Ishikawa (cell line): Measurements from ENCODE around the gene FADS2.

Experiments used
- CEBPB ChIP-seq: IDR thresholded peaks from 2 replicates; pipeline ENCODE4 v1.6.1; 2012
- CREB1 ChIP-seq: IDR thresholded peaks from 2 replicates; pipeline ENCODE4 v1.6.1; 2012; ENCODE audit warnings: low read depth
- EGR1 ChIP-seq: IDR thresholded peaks from 2 replicates; pipeline ENCODE4 v1.6.1; 2012
- EP300 ChIP-seq: IDR thresholded peaks from 2 replicates; pipeline ENCODE4 v1.6.1; 2012; ENCODE audit warnings: borderline replicate concordance
- FOXM1 ChIP-seq: IDR thresholded peaks from 2 replicates; pipeline ENCODE4 v1.6.1; 2012; ENCODE audit warnings: low read depth, borderline replicate concordance
- NFIC ChIP-seq: IDR thresholded peaks from 2 replicates; pipeline ENCODE4 v1.6.1; 2012
- RAD21 ChIP-seq: IDR thresholded peaks from 2 replicates; pipeline ENCODE4 v1.6.1; 2012; ENCODE audit warnings: low read depth
- TAF1 ChIP-seq: IDR thresholded peaks from 2 replicates; pipeline ENCODE4 v1.6.1; 2012; ENCODE audit warnings: low read depth, mild to moderate bottlenecking
- TCF12 ChIP-seq: IDR thresholded peaks from 2 replicates; pipeline ENCODE4 v1.6.1; 2012; ENCODE audit warnings: low read depth
- TEAD4 ChIP-seq: IDR thresholded peaks from 2 replicates; pipeline ENCODE4 v1.6.1; 2012
- YY1 ChIP-seq: IDR thresholded peaks from 2 replicates; pipeline ENCODE4 v1.6.1; 2012; ENCODE audit warnings: low read depth
- ZBTB7A ChIP-seq: IDR thresholded peaks from 2 replicates; pipeline ENCODE4 v1.6.1; 2012; ENCODE audit warnings: low read depth
- TF ChIP-seq, protein P1 (sequence below): IDR thresholded peaks from 2 replicates; pipeline ENCODE4 v1.6.1; 2012
- TF ChIP-seq, protein P2 (sequence below): IDR thresholded peaks from 2 replicates; pipeline ENCODE4 v1.6.1; 2012
- TF ChIP-seq, protein P3 (sequence below): IDR thresholded peaks from 2 replicates; pipeline ENCODE4 v1.6.1; 2012; ENCODE audit warnings: low read depth, mild to moderate bottlenecking

The FADS2 gene

DNA sequence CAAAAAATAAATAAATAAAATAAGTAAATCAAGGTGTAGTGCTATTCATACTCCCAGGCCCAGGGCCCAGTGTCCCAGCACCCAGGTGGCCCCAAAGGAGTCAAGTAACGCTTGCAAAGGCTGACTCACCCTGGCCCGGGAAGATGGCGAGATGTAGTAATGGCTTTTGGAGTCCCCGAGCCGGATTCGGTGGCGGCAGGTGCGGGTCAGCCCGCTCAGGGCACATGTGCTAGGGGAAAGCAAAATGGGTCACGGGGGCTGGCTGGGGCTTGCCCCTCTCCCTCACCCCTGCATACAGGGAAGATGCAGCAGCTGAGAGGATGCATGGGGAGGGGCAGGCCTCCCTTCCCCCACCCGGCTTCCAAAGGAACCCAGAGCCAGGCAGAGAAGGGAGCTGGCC is 74.2 kb downstream of the FADS2 start:
- no peak for TF ChIP-seq CREB1
- TF ChIP-seq NFIC = no peak
- no peak for TF ChIP-seq YY1
- TF ChIP-seq TAF1 = no peak
- no peak for TF ChIP-seq CEBPB

DNA sequence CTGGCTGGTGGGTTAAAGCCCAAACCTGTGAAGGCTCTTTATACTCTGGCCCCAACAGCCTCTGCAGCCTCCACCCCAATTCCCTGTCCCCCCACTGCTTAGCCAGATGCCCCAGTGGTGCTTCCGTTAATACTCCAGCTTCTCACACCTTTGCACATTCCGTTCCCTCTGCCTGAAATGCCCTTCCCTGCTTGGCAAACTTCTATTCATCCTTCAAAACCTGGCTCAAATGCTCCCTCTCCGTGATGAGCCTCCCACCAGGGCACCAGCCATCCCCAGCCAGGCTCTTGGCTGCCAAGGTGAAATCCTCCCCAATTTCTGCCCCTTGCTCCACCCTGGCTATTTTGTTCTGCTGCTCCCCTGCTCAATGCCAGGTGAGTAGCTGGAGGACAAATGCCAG is 75.7 kb downstream of the FADS2 start:
- TF ChIP-seq TEAD4 (no peak), ZBTB7A (no peak), CREB1 (no peak), EGR1 (no peak), CEBPB (no peak), YY1 (no peak), NFIC (no peak), EP300 (no peak), TCF12 (no peak), RAD21 (no peak), FOXM1 (no peak), TAF1 (no peak)
- TF ChIP-seq, protein P1, sequence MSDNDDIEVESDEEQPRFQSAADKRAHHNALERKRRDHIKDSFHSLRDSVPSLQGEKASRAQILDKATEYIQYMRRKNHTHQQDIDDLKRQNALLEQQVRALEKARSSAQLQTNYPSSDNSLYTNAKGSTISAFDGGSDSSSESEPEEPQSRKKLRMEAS = no peak
- TF ChIP-seq, protein P2, sequence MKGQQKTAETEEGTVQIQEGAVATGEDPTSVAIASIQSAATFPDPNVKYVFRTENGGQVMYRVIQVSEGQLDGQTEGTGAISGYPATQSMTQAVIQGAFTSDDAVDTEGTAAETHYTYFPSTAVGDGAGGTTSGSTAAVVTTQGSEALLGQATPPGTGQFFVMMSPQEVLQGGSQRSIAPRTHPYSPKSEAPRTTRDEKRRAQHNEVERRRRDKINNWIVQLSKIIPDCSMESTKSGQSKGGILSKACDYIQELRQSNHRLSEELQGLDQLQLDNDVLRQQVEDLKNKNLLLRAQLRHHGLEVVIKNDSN = no peak
- TF ChIP-seq, protein P3, sequence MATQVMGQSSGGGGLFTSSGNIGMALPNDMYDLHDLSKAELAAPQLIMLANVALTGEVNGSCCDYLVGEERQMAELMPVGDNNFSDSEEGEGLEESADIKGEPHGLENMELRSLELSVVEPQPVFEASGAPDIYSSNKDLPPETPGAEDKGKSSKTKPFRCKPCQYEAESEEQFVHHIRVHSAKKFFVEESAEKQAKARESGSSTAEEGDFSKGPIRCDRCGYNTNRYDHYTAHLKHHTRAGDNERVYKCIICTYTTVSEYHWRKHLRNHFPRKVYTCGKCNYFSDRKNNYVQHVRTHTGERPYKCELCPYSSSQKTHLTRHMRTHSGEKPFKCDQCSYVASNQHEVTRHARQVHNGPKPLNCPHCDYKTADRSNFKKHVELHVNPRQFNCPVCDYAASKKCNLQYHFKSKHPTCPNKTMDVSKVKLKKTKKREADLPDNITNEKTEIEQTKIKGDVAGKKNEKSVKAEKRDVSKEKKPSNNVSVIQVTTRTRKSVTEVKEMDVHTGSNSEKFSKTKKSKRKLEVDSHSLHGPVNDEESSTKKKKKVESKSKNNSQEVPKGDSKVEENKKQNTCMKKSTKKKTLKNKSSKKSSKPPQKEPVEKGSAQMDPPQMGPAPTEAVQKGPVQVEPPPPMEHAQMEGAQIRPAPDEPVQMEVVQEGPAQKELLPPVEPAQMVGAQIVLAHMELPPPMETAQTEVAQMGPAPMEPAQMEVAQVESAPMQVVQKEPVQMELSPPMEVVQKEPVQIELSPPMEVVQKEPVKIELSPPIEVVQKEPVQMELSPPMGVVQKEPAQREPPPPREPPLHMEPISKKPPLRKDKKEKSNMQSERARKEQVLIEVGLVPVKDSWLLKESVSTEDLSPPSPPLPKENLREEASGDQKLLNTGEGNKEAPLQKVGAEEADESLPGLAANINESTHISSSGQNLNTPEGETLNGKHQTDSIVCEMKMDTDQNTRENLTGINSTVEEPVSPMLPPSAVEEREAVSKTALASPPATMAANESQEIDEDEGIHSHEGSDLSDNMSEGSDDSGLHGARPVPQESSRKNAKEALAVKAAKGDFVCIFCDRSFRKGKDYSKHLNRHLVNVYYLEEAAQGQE = no peak

DNA sequence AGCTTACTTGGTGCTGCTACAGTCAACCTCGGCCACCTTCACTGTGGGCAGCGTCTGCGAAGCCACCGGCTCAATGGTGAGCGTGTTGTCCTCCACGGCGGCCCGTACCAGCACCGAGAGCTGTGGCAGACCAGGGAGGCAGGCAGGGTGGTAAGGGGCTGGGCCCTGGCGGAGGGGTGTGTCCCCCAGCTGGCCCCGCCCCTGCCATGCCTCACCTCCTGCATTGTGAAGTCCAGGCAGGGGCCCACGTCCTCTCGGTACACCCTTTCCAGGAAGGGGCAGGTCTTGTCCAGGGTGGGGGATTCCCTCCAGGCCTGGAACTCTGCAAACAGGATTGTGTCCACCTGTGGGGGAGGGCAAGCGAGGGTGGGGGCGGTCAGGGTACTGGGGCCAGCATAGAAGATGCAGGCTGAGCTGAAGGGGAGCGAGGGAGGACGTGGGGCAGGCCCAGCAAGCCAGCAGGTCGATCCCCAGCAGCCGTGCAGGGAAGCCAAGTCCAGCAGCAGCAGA is 76.5 kb downstream of the FADS2 start:
- TF ChIP-seq NFIC (no peak), FOXM1 (no peak), CREB1 (no peak), CEBPB (no peak)
- TF ChIP-seq, protein P3 = no peak

DNA sequence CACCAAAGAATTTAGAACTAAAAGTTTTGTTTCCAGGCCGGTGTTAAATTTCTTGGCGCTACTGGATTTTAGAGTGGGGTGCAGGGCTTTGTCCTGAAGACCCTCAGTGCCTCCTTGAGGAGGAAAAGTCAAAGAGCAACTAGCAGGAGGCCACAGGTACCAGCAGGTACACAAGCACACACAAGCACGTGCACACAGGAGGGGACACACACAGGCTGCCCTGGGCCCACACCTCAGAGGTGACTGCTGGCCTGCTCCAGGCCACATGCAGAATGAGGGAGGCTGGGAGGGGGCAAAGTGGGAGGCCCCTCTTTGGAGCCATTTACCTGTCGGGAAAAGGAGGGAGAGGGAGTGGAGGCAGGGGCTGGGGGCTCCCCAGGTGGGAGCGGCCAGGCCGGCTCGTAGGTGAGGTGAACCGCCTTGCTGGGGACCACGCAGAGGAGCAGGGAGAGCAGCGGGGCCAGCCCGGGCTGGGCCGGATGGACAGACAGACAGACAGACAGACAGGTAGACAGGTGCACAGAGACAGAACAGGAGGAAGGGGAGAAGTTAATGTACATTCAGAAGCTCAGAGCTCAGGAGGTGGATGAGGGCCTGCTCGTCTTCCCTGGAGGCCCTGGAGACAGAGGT is 77.1 kb downstream of the FADS2 start:
- TF ChIP-seq YY1 = no peak
- no peak for TF ChIP-seq EGR1

DNA sequence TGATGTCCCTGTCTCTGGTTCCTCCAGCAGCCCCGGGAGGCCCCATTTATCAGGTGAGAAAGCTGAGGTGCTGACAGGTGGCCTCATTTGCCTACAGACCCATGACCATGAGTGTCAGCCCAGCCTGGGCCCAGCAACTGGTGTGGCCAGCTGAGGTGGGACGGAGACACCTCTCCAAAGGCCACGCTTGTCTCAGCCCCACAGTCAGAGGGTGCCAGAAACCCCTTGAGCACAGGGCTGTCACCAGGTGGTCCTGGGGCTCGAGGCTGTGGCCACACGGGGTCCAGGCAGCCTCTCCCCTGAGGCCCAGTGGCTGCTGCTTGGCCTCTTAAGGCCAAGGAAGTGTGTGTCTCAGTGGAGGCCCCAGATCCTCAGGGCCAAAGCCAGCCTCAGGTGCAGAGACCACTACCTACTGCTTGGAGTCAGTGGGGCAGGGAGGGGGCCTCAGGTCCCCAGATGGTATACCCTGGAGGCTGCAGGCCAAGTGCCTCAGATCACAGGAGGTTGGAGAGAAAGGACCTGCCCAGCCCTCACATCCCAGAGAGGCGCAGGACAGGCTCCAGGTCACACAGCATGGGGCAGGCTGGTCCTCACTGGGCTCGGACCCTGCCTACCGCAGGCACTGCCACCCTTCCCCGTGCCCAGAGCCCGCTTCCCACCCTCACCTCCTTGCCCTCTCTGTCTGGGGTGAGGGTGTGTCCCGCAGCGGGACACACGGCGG is 77.9 kb downstream of the FADS2 start:
- TF ChIP-seq TEAD4 = no peak

DNA sequence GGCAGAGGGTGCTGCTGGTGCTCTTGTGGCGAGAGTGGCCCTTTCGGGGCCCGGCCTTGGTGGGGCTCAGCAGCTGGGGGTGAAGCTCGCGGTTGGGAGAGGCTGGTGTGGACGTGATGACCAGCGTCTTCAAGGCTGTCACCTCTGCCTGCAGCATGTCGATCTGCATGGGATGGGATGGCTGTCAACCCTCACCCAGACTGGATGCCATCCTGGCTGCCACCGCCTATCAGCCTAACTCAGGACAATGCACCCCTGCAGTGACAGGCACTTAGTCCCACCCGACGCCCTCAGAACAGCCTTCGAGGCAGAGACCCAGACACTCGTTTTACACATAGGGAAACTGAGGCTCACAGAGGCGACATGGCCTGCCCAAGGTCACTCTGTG is 78.4 kb downstream of the FADS2 start:
- no peak for TF ChIP-seq EP300
- TF ChIP-seq, protein P1 = no peak
- no peak for TF ChIP-seq TEAD4
- TF ChIP-seq EGR1 = no peak
- no peak for TF ChIP-seq ZBTB7A
- TF ChIP-seq, protein P3 = no peak
- TF ChIP-seq NFIC = no peak
- no peak for TF ChIP-seq TCF12
- TF ChIP-seq FOXM1 = no peak
- TF ChIP-seq CEBPB = no peak
